ENCODE measurements around the gene OR14A16.

The OR14A16 gene

GRCh38 chr1:247833601-247834000 lies 9.7 kb upstream of the OR14A16 start:
- Mint-ChIP-seq H3K4me3 (no peak overlapping the region), H3K27me3 (peaks cover 7% of the 10 kb centered on the region), H3K4me1 (no peaks in the 10 kb centered on the region), H3K27ac (no peak overlapping the region), H3K9me3 (no peaks in the 10 kb centered on the region)
- ATAC-seq (no peak), DNase-seq (no peak)

- Mint-ChIP-seq H3K27ac (no peak overlapping the region), H3K4me3 (no peak overlapping the region), H3K27me3 (peaks cover 7% of the 10 kb centered on the region), H3K4me1 (no peaks in the 10 kb centered on the region), H3K9me3 (no peaks in the 10 kb centered on the region)
- no peak for DNase-seq
- ATAC-seq, result no peak
Measured at GRCh38 chr1:247829656-247830055, 5.7 kb upstream of the OR14A16 start.

DNA sequence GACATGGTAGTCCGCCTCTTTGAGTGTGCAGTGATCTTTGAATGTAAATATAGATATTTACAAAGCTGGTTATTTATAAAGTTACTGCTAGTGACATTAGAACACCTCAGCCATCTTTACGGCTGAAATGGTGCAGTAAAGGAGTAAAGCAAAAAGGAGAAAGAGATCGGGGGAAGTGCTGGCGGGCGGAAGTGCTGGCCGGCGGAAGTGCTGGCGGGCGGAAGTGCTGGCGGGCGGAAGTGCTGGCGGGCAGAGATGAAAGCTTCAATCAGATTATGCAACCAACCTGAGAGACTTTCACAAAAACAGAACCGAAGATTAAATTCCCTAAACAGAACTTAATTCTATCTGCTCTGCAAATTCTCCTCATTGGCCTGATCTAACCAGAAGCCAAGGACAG lies 1.4 kb upstream of the OR14A16 start:
- no peak for ATAC-seq

DNA sequence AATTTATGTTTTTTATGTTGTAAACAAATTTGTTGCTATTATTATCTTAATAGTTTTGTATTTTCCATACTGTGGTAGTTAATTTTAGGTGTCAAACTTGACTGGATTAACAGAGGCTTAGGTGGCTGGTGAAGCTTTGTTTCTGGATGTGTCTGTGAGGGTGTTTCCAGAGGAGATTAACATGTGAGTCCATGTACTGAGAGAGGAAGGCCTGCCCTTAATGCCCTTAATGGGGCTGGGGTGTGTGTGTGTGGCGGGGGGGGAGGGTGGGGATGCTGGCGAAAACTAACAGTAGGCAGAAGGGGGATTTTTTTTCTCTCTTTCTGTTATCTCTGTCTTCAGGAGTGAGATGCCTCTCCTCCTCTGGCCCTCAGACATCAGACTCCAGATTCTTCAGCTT lies 1.9 kb downstream of the OR14A16 start:
- H3K4me1 Mint-ChIP-seq, result no peaks in the 10 kb centered on the region
- H3K9me3 Mint-ChIP-seq, result no peaks in the 10 kb centered on the region
- no peak for ATAC-seq
- no peak for DNase-seq
- no peak overlapping the region for H3K4me3 Mint-ChIP-seq
- no peaks in the 10 kb centered on the region for H3K27me3 Mint-ChIP-seq
- H3K27ac Mint-ChIP-seq, result no peak overlapping the region

More for the DNA sequence above, 1.4 kb upstream of the OR14A16 start:
- H3K27ac Mint-ChIP-seq, result no peak overlapping the region
- H3K4me1 Mint-ChIP-seq, result no peaks in the 10 kb centered on the region
- H3K4me3 Mint-ChIP-seq, result no peak overlapping the region
- no peaks in the 10 kb centered on the region for H3K9me3 Mint-ChIP-seq
- DNase-seq, result no peak
- H3K27me3 Mint-ChIP-seq, result no peaks in the 10 kb centered on the region

DNA sequence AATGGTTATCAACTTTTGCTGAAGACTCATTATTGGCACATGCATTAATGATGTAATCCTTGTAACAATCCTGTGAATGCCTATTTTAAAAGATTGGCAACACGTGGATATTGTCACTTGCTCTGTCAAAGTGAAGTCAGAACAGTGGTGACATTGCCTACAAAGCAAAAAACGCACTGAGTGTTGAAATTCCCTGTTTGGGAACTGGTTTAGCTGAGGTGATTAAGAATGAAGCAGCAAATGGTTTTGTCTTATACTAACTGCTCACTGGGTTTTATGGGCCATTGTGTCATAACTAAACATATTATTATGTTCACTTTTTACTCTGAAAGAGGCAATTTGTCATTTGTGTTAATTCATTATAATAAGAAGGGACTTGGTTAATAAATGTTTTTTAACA lies 11.3 kb downstream of the OR14A16 start:
- Mint-ChIP-seq H3K4me1 (no peaks in the 10 kb centered on the region), H3K9me3 (no peaks in the 10 kb centered on the region), H3K27ac (no peak overlapping the region), H3K4me3 (no peak overlapping the region), H3K27me3 (no peaks in the 10 kb centered on the region)
- DNase-seq (no peak), ATAC-seq (no peak)

DNA sequence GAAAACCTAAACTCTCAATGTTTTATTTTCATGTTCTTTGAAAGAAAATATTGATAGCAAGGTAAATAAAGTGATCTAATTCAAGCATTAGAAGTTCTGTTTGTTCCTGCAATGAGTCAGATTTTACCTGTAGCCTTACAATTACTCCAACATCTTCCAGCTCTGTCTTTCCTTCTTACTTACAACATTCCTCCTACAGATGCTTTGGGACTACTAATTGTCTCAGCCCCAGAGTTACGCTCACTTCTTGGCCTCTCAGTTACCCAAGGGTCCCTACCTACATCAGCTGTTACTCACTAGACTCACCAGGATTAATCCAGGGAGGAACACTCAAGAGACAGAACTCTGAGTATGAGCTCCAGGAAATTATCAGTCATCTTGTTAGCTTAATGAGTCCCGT lies 26.4 kb downstream of the OR14A16 start:
- ATAC-seq (no peak), DNase-seq (no peak)

GRCh38 chr1:247769603-247770002 lies 54.3 kb downstream of the OR14A16 start:
- no peak for ATAC-seq
- H3K27ac Mint-ChIP-seq, result no peak overlapping the region
- H3K4me3 Mint-ChIP-seq, result no peak overlapping the region
- H3K9me3 Mint-ChIP-seq, result no peaks in the 10 kb centered on the region
- H3K4me1 Mint-ChIP-seq, result no peaks in the 10 kb centered on the region
- H3K27me3 Mint-ChIP-seq, result peaks cover 8% of the 10 kb centered on the region
- DNase-seq, result no peak

More for the DNA sequence above, 26.4 kb downstream of the OR14A16 start:
- Mint-ChIP-seq H3K27ac (no peak overlapping the region), H3K4me3 (no peak overlapping the region), H3K4me1 (no peaks in the 10 kb centered on the region), H3K27me3 (no peaks in the 10 kb centered on the region), H3K9me3 (no peaks in the 10 kb centered on the region)
